SK-N-SH (cell line): ENCODE data around the gene ARHGAP15. TPM values are rescaled to one million over a fixed set of nuclear protein-coding genes. Genes with fewer than 3 reads are reported as not detected.

Experiments
- CTCF ChIA-PET: fragments of 300-600, 350-600 bp; formaldehyde crosslinking; extraction: SDS; loops from one replicate; lab custom pipeline; 2021; lab: Yijun Ruan, JAX
- POLR2A ChIA-PET: fragments of 350-600 bp; sonication (Branson Sonifier 250); formaldehyde crosslinking; extraction: SDS; loops from one replicate; lab custom pipeline; 2020; ENCODE audit warnings: antibody characterized with exemption, inconsistent platforms; lab: Yijun Ruan, JAX
- DNase-seq: peaks from one replicate; pipeline ENCODE4 v3.0.0; 2012
- H2AFZ ChIP-seq: fragments of 200-600 bp; sonication (generic); 2 replicates; pipeline ENCODE4 v1.8.1; 2016; ENCODE audit warnings: antibody characterized with exemption, mild to moderate bottlenecking, low read depth
- H3F3A ChIP-seq: fragments of 200-600 bp; sonication (generic); replicated peaks from 2 replicates; pipeline ENCODE3; 2016; ENCODE audit warnings: antibody characterized with exemption, mild to moderate bottlenecking; ENCODE audit not compliant: insufficient read depth
- H3K27ac ChIP-seq, 2 experiments: fragments of 200-500 bp in 1 of 2; fragments of 200-600 bp in 1 of 2; sonication (Bioruptor generic) in 1 of 2; sonication (generic), shearing (Covaris generic) in 1 of 2; 2 replicates each; pipeline versions ENCODE4 v1.5.1 to v1.6.1; 2014 to 2016; ENCODE audit warnings: low read depth in 2 of 2, inconsistent platforms in 1 of 2, low read length in 1 of 2, mild to moderate bottlenecking in 1 of 2, mixed read lengths in 1 of 2
- H3K27me3 ChIP-seq: fragments of 200-600 bp; sonication (generic), shearing (Covaris generic); 2 replicates; pipeline ENCODE4 v1.6.1; 2016; ENCODE audit warnings: mixed run types; ENCODE audit not compliant: insufficient read depth
- H3K36me3 ChIP-seq, 2 experiments: fragments of 200-500 bp in 1 of 2; fragments of 200-600 bp in 1 of 2; sonication (Bioruptor generic) in 1 of 2; sonication (generic) in 1 of 2; replicated peaks in 1 of 2; 2 replicates each; pipeline versions ENCODE3 to v1.5.1; 2014 to 2016; ENCODE audit warnings: low read length in 1 of 2, mild to moderate bottlenecking in 1 of 2; ENCODE audit not compliant: insufficient read depth in 2 of 2, control insufficient read depth in 1 of 2
- H3K4me1 ChIP-seq, 2 experiments: fragments of 200-500 bp in 1 of 2; fragments of 200-600 bp in 1 of 2; sonication (Bioruptor generic) in 1 of 2; sonication (generic), shearing (Covaris generic) in 1 of 2; 2 replicates each; pipeline versions ENCODE4 v1.5.1 to v1.6.1; 2014 to 2016; ENCODE audit warnings: low read depth in 1 of 2, low read length in 1 of 2, mixed run types in 1 of 2; ENCODE audit not compliant: insufficient read depth in 2 of 2, control insufficient read depth in 1 of 2
- H3K4me2 ChIP-seq: fragments of 200-600 bp; sonication (generic), shearing (Covaris generic); 2 replicates; pipeline ENCODE4 v1.6.1; 2017; ENCODE audit warnings: mixed run types
- H3K4me3 ChIP-seq, 2 experiments: fragments of 200-500 bp in 1 of 2; fragments of 200-600 bp in 1 of 2; sonication (Bioruptor generic) in 1 of 2; sonication (generic), shearing (Covaris generic) in 1 of 2; 2 replicates each; pipeline versions ENCODE4 v1.5.1 to v1.8.1; 2014 to 2016; ENCODE audit warnings: low read depth in 2 of 2, inconsistent platforms in 1 of 2, low read length in 1 of 2, mild to moderate bottlenecking in 1 of 2, mixed read lengths in 1 of 2, moderate library complexity in 1 of 2
- H3K79me2 ChIP-seq: fragments of 200-600 bp; sonication (generic); 2 replicates; pipeline ENCODE4 v1.8.1; 2017; ENCODE audit warnings: mild to moderate bottlenecking; ENCODE audit not compliant: insufficient read depth
- H3K9ac ChIP-seq: fragments of 200-600 bp; sonication (generic); 2 replicates; pipeline ENCODE4 v1.6.1; 2017; ENCODE audit warnings: mixed run types
- H3K9me2 ChIP-seq: fragments of 200-600 bp; sonication (generic); 2 replicates; pipeline ENCODE4 v1.6.1; 2017; ENCODE audit warnings: mixed run types
- H3K9me3 ChIP-seq: fragments of 200-600 bp; sonication (generic); 2 replicates; pipeline ENCODE4 v1.6.1; 2017; ENCODE audit warnings: mixed run types, mild to moderate bottlenecking, moderate library complexity
- H4K20me1 ChIP-seq: fragments of 200-600 bp; sonication (generic); 2 replicates; pipeline ENCODE4 v1.6.1; 2017; ENCODE audit warnings: mild to moderate bottlenecking, mixed run types; ENCODE audit not compliant: insufficient read depth
- CHD2 ChIP-seq: fragments of 150-350 bp; IDR thresholded peaks from 2 replicates; pipeline ENCODE4 v1.6.1; 2018; ENCODE audit warnings: low read length; ENCODE audit not compliant: partially characterized antibody
- EZH2phosphoT487 ChIP-seq: fragments of 200-600 bp; sonication (generic); IDR thresholded peaks from 2 replicates; pipeline ENCODE4 v1.6.1; 2017; ENCODE audit warnings: low read depth, mixed run types, mild to moderate bottlenecking, antibody characterized with exemption, moderate library complexity, borderline replicate concordance
- FOSL2 ChIP-seq: IDR thresholded peaks from 2 replicates; pipeline ENCODE4 v1.4.0; 2012; ENCODE audit warnings: low read depth, mild to moderate bottlenecking, moderate library complexity, borderline replicate concordance
- GABPA ChIP-seq: IDR thresholded peaks from 2 replicates; pipeline ENCODE4 v1.4.0; 2012; ENCODE audit warnings: low read depth, mild to moderate bottlenecking
- GATA2 ChIP-seq: sonication (generic); formaldehyde crosslinking; IDR thresholded peaks from 2 replicates; pipeline ENCODE4 v1.5.0; 2020; ENCODE audit warnings: mild to moderate bottlenecking, missing genetic modification reagents
- JUND ChIP-seq: IDR thresholded peaks from 2 replicates; pipeline ENCODE4 v1.4.0; 2012
- MAX ChIP-seq: IDR thresholded peaks from 2 replicates; pipeline ENCODE4 v1.4.0; 2012; ENCODE audit warnings: low read depth
- MEF2A ChIP-seq: IDR thresholded peaks from 2 replicates; pipeline ENCODE4 v1.4.0; 2012; ENCODE audit warnings: low read depth, borderline replicate concordance
- NRF1 ChIP-seq: IDR thresholded peaks from 2 replicates; pipeline ENCODE4 v1.6.1; 2012; ENCODE audit warnings: low read depth, mild to moderate bottlenecking, low read length
- POLR2AphosphoS5 ChIP-seq: IDR thresholded peaks from 2 replicates; pipeline ENCODE4 v1.6.1; 2012; ENCODE audit warnings: low read depth, low read length
- RAD21 ChIP-seq: IDR thresholded peaks from 2 replicates; pipeline ENCODE4 v1.6.1; 2012; ENCODE audit warnings: mild to moderate bottlenecking, low read length
- RCOR1 ChIP-seq: fragments of 150-350 bp; IDR thresholded peaks from 2 replicates; pipeline ENCODE4 v1.6.1; 2017; ENCODE audit warnings: antibody characterized with exemption, low read length
- REST ChIP-seq: IDR thresholded peaks from 2 replicates; pipeline ENCODE4 v1.6.1; 2012; ENCODE audit warnings: mild to moderate bottlenecking, low read depth, low read length, moderate library complexity
- RFX5 ChIP-seq: IDR thresholded peaks from 2 replicates; pipeline ENCODE4 v1.6.1; 2012; ENCODE audit warnings: mild to moderate bottlenecking, improper control_type of control experiment, low read length
- RXRA ChIP-seq: IDR thresholded peaks from 2 replicates; pipeline ENCODE4 v1.4.0; 2012; ENCODE audit warnings: low read depth, mild to moderate bottlenecking, borderline replicate concordance
- SIN3A ChIP-seq: IDR thresholded peaks from 2 replicates; pipeline ENCODE4 v1.6.1; 2012; ENCODE audit warnings: low read depth, mild to moderate bottlenecking, low read length, moderate library complexity, borderline replicate concordance
- YY1 ChIP-seq: IDR thresholded peaks from 2 replicates; pipeline ENCODE4 v1.4.0; 2012; ENCODE audit warnings: low read depth, mild to moderate bottlenecking
- WGBS: methylation state at CpG from one replicate; pipeline ENCODE4 v1.1.6; 2017; ENCODE audit warnings: low lambda C conversion rate; 5-methylcytosine and 5-hydroxymethylcytosine counted together
- polyA plus RNA-seq, 3 experiments: library from polyadenylated mRNA; depleted of rRNA; stranded (reverse); fragments of >200 nt; gene quantifications; 2 replicates each; pipeline ENCODE4 v1.2.3, GENCODE V29; 2012
- TF ChIP-seq, protein P1 (sequence below): fragments of 200-600 bp; sonication (generic); IDR thresholded peaks from 2 replicates; pipeline ENCODE4 v1.6.1; 2017; ENCODE audit warnings: antibody characterized with exemption, mild to moderate bottlenecking, moderate library complexity

ARHGAP15 gene
- polyA plus RNA-seq, 1 of the 3 experiments (the other 2 are of a cell fraction) = not detected

DNA sequence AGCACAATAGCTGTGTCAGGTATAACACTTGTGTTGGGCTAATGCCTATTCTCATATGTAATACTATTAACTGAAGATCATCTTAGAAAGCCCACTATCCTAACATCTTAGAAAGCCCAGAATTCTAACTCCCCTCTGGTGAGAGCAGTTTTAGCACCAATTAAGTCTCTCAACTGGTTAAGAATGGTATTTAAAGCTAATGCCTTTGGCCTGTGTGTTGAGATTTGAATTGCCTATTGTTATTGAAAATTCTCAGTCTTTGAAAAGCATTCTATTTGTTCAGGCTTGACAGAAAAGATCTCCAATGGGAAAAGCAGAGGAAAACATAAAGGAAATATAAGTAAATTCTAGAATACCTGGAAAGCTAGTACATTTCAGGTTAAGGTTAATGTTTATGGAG is 352.5 kb downstream of the ARHGAP15 start:
- POLR2A ChIA-PET = no interaction called here
- Histone ChIP-seq H3K4me3 (no peak overlapping the region), H3K36me3 (no peaks in the 10 kb centered on the region), H3F3A (no peaks in the 10 kb centered on the region), H3K27ac (no peak overlapping the region), H2AFZ (no peak overlapping the region), H3K79me2 (no peaks in the 10 kb centered on the region), H4K20me1 (no peaks in the 10 kb centered on the region)
- CTCF ChIA-PET = no interaction called here
- TF ChIP-seq CHD2 = no peak
- TF ChIP-seq, all 33 proteins: peak for 0
- H3K9me2 ChIP-seq = no peaks in the 10 kb centered on the region
- no peaks in the 10 kb centered on the region for H3K27me3 ChIP-seq
- H3K4me2 ChIP-seq = no peak overlapping the region
- no peak for DNase-seq
- H3K4me1 ChIP-seq = peaks cover 0 to 5% of the 10 kb centered on the region in 2 experiments; a peak in 1 of 4 replicates
- no peak overlapping the region for H3K9ac ChIP-seq
- no peaks in the 10 kb centered on the region for H3K9me3 ChIP-seq

- Histone ChIP-seq H3F3A (no peaks in the 10 kb centered on the region), H2AFZ (no peak overlapping the region), H3K27me3 (no peaks in the 10 kb centered on the region), H3K4me3 (no peak overlapping the region), H3K9me3 (no peaks in the 10 kb centered on the region), H3K79me2 (no peaks in the 10 kb centered on the region), H3K4me2 (no peak overlapping the region), H3K9me2 (no peaks in the 10 kb centered on the region)
- DNase-seq = no peak
- CTCF ChIA-PET = no interaction called here
- TF ChIP-seq MEF2A = no peak
- TF ChIP-seq REST = no peak
- no peak for TF ChIP-seq RAD21
- no peak for TF ChIP-seq POLR2AphosphoS5
- TF ChIP-seq NRF1 = no peak
- TF ChIP-seq FOSL2 = no peak
- no peak for TF ChIP-seq RXRA
- TF ChIP-seq CHD2 = no peak
- TF ChIP-seq RFX5 = no peak
- no peak for TF ChIP-seq YY1
- no peak for TF ChIP-seq JUND
- no peak for TF ChIP-seq SIN3A
- no peak for TF ChIP-seq EZH2phosphoT487
- TF ChIP-seq RCOR1 = no peak
- TF ChIP-seq GABPA = no peak
- no peak for TF ChIP-seq GATA2 (CRISPR knock-in tag)
- TF ChIP-seq, protein P1, sequence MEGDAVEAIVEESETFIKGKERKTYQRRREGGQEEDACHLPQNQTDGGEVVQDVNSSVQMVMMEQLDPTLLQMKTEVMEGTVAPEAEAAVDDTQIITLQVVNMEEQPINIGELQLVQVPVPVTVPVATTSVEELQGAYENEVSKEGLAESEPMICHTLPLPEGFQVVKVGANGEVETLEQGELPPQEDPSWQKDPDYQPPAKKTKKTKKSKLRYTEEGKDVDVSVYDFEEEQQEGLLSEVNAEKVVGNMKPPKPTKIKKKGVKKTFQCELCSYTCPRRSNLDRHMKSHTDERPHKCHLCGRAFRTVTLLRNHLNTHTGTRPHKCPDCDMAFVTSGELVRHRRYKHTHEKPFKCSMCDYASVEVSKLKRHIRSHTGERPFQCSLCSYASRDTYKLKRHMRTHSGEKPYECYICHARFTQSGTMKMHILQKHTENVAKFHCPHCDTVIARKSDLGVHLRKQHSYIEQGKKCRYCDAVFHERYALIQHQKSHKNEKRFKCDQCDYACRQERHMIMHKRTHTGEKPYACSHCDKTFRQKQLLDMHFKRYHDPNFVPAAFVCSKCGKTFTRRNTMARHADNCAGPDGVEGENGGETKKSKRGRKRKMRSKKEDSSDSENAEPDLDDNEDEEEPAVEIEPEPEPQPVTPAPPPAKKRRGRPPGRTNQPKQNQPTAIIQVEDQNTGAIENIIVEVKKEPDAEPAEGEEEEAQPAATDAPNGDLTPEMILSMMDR = no peak
- no peak for TF ChIP-seq MAX
- TF ChIP-seq, all 33 proteins: peak for 0
- Histone ChIP-seq H3K9ac (no peak overlapping the region), H4K20me1 (no peaks in the 10 kb centered on the region), H3K4me1 (peaks cover 0 to 5% of the 10 kb centered on the region in 2 experiments; a peak in 1 of 4 replicates), H3K27ac (no peak overlapping the region), H3K36me3 (no peaks in the 10 kb centered on the region)
- WGBS = 92% methylated on average over 3 of the region's 3 CpGs
- POLR2A ChIA-PET = no interaction called here
These were observed 353.1 kb downstream of the ARHGAP15 start for GRCh38 chr2:143482316-143482715.
